ENCODE measurements around the gene CES5A.

DNA sequence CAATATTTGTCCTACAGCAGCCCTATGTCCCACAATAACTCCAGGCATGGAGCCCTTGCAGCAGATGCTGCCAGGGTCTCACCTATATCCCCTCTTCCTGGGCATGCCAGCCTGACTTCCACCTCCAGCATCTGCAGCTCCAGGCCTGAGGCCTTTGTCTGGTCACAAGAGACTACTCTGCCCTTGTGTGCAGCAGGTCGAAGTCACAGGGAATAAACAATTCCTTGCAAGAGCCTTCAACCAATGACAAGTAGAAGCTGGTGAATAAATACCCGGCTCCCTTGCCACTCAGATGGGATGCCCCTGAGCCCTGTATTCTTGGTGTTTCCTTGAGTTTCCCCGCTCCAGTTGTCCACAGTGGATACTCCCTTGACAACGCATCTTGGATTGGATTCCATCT, 65.3 kb downstream of the CES5A start:
- TF ChIP-seq MYC (IDR thresholded peaks at IDR 0.05; ENCODE audit: insufficient read depth, insufficient read length, insufficient replicate concordance, low read length, severe bottlenecking): no peak
- TF ChIP-seq, protein P1, sequence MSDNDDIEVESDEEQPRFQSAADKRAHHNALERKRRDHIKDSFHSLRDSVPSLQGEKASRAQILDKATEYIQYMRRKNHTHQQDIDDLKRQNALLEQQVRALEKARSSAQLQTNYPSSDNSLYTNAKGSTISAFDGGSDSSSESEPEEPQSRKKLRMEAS (IDR thresholded peaks at IDR 0.05; ENCODE audit: low read depth, low read length): no peak
- TF ChIP-seq EZH2 (IDR thresholded peaks at IDR 0.05; ENCODE audit: borderline replicate concordance, control insufficient read depth, low read depth, low read length): no peak
- TF ChIP-seq CBX5 (IDR thresholded peaks at IDR 0.05; ENCODE audit: low read depth): no peak
- TF ChIP-seq, protein P2, sequence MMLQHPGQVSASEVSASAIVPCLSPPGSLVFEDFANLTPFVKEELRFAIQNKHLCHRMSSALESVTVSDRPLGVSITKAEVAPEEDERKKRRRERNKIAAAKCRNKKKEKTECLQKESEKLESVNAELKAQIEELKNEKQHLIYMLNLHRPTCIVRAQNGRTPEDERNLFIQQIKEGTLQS (IDR thresholded peaks at IDR 0.05; ENCODE audit: borderline replicate concordance, extremely low read depth, low read depth, low read length): no peak
- TF ChIP-seq POLR2AphosphoS5 (IDR thresholded peaks at IDR 0.05; ENCODE audit: low read length): no peak
- no peak for TF ChIP-seq CEBPB (IDR thresholded peaks at IDR 0.05; ENCODE audit: borderline replicate concordance in 1 of 2, low read depth in 2 of 2, low read length in 2 of 2)
- no peak for TF ChIP-seq RAD21 (IDR thresholded peaks at IDR 0.05; ENCODE audit: insufficient read depth, low read depth, low read length)
- TF ChIP-seq EGR1 (IDR thresholded peaks at IDR 0.05; ENCODE audit: borderline replicate concordance in 1 of 2, low read depth in 2 of 2, low read length in 2 of 2): no peak
- no peak for TF ChIP-seq SRF (IDR thresholded peaks at IDR 0.05; ENCODE audit: low read depth in 2 of 2, low read length in 2 of 2)
- TF ChIP-seq POLR2A (IDR thresholded peaks at IDR 0.05; ENCODE audit: low read depth, low read length): no peak
- no peak for TF ChIP-seq JUND (IDR thresholded peaks at IDR 0.05; ENCODE audit: low read depth, low read length)
- TF ChIP-seq NR2C2 (IDR thresholded peaks at IDR 0.05; ENCODE audit: borderline replicate concordance, control insufficient read depth, insufficient read length, low read depth): no peak
- TF ChIP-seq, protein P3, sequence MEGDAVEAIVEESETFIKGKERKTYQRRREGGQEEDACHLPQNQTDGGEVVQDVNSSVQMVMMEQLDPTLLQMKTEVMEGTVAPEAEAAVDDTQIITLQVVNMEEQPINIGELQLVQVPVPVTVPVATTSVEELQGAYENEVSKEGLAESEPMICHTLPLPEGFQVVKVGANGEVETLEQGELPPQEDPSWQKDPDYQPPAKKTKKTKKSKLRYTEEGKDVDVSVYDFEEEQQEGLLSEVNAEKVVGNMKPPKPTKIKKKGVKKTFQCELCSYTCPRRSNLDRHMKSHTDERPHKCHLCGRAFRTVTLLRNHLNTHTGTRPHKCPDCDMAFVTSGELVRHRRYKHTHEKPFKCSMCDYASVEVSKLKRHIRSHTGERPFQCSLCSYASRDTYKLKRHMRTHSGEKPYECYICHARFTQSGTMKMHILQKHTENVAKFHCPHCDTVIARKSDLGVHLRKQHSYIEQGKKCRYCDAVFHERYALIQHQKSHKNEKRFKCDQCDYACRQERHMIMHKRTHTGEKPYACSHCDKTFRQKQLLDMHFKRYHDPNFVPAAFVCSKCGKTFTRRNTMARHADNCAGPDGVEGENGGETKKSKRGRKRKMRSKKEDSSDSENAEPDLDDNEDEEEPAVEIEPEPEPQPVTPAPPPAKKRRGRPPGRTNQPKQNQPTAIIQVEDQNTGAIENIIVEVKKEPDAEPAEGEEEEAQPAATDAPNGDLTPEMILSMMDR (IDR thresholded peaks at IDR 0.05 in 2 of 3, conservative IDR thresholded peaks at IDR 0.05 in 1 of 3; ENCODE audit: control insufficient read depth in 2 of 3, extremely low read depth in 1 of 3, insufficient read depth in 1 of 3, low read depth in 3 of 3, low read length in 3 of 3): no peak
